IPS-11a (cell line): ENCODE results near the gene SIRT7.

ENCODE experiments used
- H3K4me3 ChIP-seq: one replicate; pipeline ENCODE4 v1.5.1; 2013; ENCODE audit warnings: low read depth, low read length, control low read depth

SIRT7 gene

GRCh38 chr17:81921537-81921862, 3.5 kb upstream of the SIRT7 start:
- H3K4me3 ChIP-seq = no peak overlapping the region

GRCh38 chr17:81920612-81921536, 2.9 kb upstream of the SIRT7 start:
- H3K4me3 ChIP-seq = no peak overlapping the region

- no peak overlapping the region for H3K4me3 ChIP-seq
Observed at GRCh38 chr17:81918832-81919545, 1.0 kb upstream of the SIRT7 start.

- peak overlapping the region; percentile 67 for H3K4me3 ChIP-seq
Observed at GRCh38 chr17:81918333-81918669, 325 bp upstream of the SIRT7 start.

GRCh38 chr17:81916234-81917001, 1.6 kb downstream of the SIRT7 start:
- no peak overlapping the region for H3K4me3 ChIP-seq

- no peak overlapping the region for H3K4me3 ChIP-seq
Observed at GRCh38 chr17:81915331-81915730, 2.6 kb downstream of the SIRT7 start.

GRCh38 chr17:81914103-81914850, 3.7 kb downstream of the SIRT7 start:
- no peak overlapping the region for H3K4me3 ChIP-seq

GRCh38 chr17:81913394-81914102, 4.4 kb downstream of the SIRT7 start:
- H3K4me3 ChIP-seq = no peak overlapping the region

- no peak overlapping the region for H3K4me3 ChIP-seq
Observed at GRCh38 chr17:81912441-81913309, 5.3 kb downstream of the SIRT7 start.

- H3K4me3 ChIP-seq = no peak overlapping the region
Observed at GRCh38 chr17:81911969-81912368, 6.0 kb downstream of the SIRT7 start.

- H3K4me3 ChIP-seq = peak within 1 kb of the TSS; percentile 66
Observed at GRCh38 chr17:81911277-81911961, 6.6 kb downstream of the SIRT7 start, which contains the start of gene PCYT2. Gene PCYT2 (minus strand): TSS chr17:81911399. CDS start chr17:81911355, 44 bp downstream.

- peak overlapping the region; percentile 66 for H3K4me3 ChIP-seq
Observed at GRCh38 chr17:81910840-81911276, 7.1 kb downstream of the SIRT7 start.

GRCh38 chr17:81909966-81910839, 7.8 kb downstream of the SIRT7 start:
- peak overlapping the region; percentile 66 for H3K4me3 ChIP-seq

- H3K4me3 ChIP-seq = no peak overlapping the region
Observed at GRCh38 chr17:81909231-81909630, 8.7 kb downstream of the SIRT7 start.

GRCh38 chr17:81908793-81909192, 9.2 kb downstream of the SIRT7 start:
- no peak overlapping the region for H3K4me3 ChIP-seq

GRCh38 chr17:81907219-81908145, 10.5 kb downstream of the SIRT7 start:
- no peak overlapping the region for H3K4me3 ChIP-seq
